ENCODE data around the gene ABHD10.
A peak's percentile ranks its signal among the peaks of the same experiment; 100 is the strongest.

Gene ABHD10

GRCh38 chr3:111978583-111979433, at the start of gene ABHD10:
TSS of gene ABHD10 (plus strand) at chr3:111979026. CDS start at chr3:111979062, 36 bp downstream.
- DNase-seq = peak; percentile 98

- DNase-seq = no peak
These were observed 49.3 kb upstream of the ABHD10 start for GRCh38 chr3:111929484-111929883.

GRCh38 chr3:111932946-111933345, 45.9 kb upstream of the ABHD10 start:
- no peak for DNase-seq

GRCh38 chr3:111936191-111936841, 42.5 kb upstream of the ABHD10 start:
- DNase-seq = peak; percentile 83

GRCh38 chr3:111936967-111937366, 41.9 kb upstream of the ABHD10 start:
- DNase-seq = no peak

- no peak for DNase-seq
These were observed 41.0 kb upstream of the ABHD10 start for GRCh38 chr3:111937871-111938270.

GRCh38 chr3:111939873-111940272, 39.0 kb upstream of the ABHD10 start:
- no peak for DNase-seq

GRCh38 chr3:111943533-111943932, 35.3 kb upstream of the ABHD10 start:
- DNase-seq = no peak

- DNase-seq = no peak
These were observed 34.5 kb upstream of the ABHD10 start for GRCh38 chr3:111944372-111944771.

- peak; percentile 25 for DNase-seq
These were observed 31.6 kb upstream of the ABHD10 start for GRCh38 chr3:111947231-111947630.

- no peak for DNase-seq
These were observed 30.0 kb upstream of the ABHD10 start for GRCh38 chr3:111948786-111949185.

GRCh38 chr3:111949712-111950111, 29.1 kb upstream of the ABHD10 start:
- no peak for DNase-seq

- DNase-seq = no peak
These were observed 27.8 kb upstream of the ABHD10 start for GRCh38 chr3:111951032-111951431.

GRCh38 chr3:111952086-111952485, 26.7 kb upstream of the ABHD10 start:
- no peak for DNase-seq

GRCh38 chr3:111952866-111953450, 25.9 kb upstream of the ABHD10 start:
- no peak for DNase-seq

GRCh38 chr3:111954228-111954990, 24.4 kb upstream of the ABHD10 start:
- peak; percentile 82 for DNase-seq

GRCh38 chr3:111955876-111956275, 22.9 kb upstream of the ABHD10 start:
- no peak for DNase-seq

GRCh38 chr3:111956449-111956848, 22.4 kb upstream of the ABHD10 start:
- DNase-seq = no peak

GRCh38 chr3:111956995-111957734, 21.7 kb upstream of the ABHD10 start:
- DNase-seq = no peak

GRCh38 chr3:111961461-111962164, 17.2 kb upstream of the ABHD10 start:
- peak; percentile 44 for DNase-seq

- DNase-seq = peak; percentile 52
These were observed 15.4 kb upstream of the ABHD10 start for GRCh38 chr3:111963424-111963823.

GRCh38 chr3:111965484-111965883, 13.3 kb upstream of the ABHD10 start:
- no peak for DNase-seq

Data from fibroblast of upper back skin (primary cell).